ENCODE results near the gene BUD13. TPM values are rescaled to one million over a fixed set of nuclear protein-coding genes. Genes with fewer than 3 reads are reported as not detected.
"Not testable (repeated sequence)": the region's sequence is repeated elsewhere in the genome, so short reads cannot be mapped to it uniquely, and the experiment has no call there.

BUD13 gene
- total RNA-seq, 2 donors from 2014 or later = 22.3 to 29.1 TPM

DNA sequence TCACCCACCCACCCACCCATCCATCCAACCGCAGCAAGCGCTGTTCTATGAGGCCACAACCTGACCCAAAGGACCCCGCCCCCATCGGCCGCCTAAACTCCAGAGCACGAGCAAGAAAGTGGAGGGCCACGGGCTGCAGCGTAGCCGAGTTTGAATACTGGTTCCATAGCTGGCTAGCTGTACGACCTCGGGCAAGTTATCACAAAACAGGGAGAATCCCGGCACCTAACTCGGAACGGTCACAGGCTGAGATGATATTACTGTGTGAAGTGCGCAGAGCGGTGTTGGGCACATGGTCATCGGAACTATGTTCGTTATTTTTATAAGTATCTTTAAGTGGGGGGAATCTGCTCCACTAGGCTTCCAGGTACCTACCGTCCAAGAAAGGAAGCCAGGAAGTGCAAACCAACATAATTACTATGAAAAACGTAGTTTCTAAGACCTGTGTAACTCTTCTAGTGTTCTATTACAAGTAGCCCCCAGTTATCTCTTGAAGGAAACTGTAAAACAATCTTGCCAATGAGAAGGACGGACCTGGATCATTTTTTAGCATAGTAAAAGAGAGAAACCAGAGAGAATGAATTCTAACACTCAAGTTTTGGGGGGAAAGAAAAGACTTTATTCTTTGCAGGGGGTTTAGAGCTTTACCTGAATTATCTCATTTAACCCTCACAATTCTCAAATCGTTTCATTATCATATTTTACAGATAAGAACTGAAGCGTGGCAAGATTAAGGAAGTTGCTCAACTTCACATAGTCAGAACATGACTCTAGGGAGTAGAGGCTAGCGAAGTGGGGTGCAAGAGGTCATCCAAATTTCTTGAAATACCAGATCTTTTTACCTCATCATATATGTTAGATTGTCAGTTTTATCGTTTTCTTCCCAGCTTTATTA lies 663 bp upstream of the BUD13 start:
- H3K27ac ChIP-seq (ENCODE audit: low read depth, low read length) = no peak overlapping the region
- 8 to 15% methylated on average over 7 to 24 of the region's 25 CpGs for WGBS, 2 experiments (ENCODE audit: insufficient coverage in 1 of 2, insufficient read length in 1 of 2)
- peaks cover 19% of the 10 kb centered on the region for H3K4me1 Mint-ChIP-seq
- peaks cover 39% of the 10 kb centered on the region for H3K36me3 ChIP-seq (ENCODE audit: control insufficient read depth, insufficient read depth, low read length)
- peak overlapping the region; percentile 99 for H3K27ac Mint-ChIP-seq
- peaks cover 37% of the 10 kb centered on the region for H3K36me3 Mint-ChIP-seq (ENCODE audit: low read depth)
- H3K27me3 ChIP-seq (ENCODE audit: control insufficient read depth, insufficient read depth, low read length, poor library complexity, severe bottlenecking) = no peaks in the 10 kb centered on the region
- DNase-seq = no peak
- peak overlapping the region; percentile 87 for H3K4me3 Mint-ChIP-seq
- peak overlapping the region; percentile 90 for H3K4me3 ChIP-seq (ENCODE audit: low read length)
- no peak overlapping the region for H3K9ac ChIP-seq (ENCODE audit: extremely low read depth, low read length, poor library complexity, severe bottlenecking)
- no peaks in the 10 kb centered on the region for H3K9me3 Mint-ChIP-seq
- H3K27me3 Mint-ChIP-seq (ENCODE audit: insufficient read depth) = no peaks in the 10 kb centered on the region
- TF ChIP-seq, protein P1, sequence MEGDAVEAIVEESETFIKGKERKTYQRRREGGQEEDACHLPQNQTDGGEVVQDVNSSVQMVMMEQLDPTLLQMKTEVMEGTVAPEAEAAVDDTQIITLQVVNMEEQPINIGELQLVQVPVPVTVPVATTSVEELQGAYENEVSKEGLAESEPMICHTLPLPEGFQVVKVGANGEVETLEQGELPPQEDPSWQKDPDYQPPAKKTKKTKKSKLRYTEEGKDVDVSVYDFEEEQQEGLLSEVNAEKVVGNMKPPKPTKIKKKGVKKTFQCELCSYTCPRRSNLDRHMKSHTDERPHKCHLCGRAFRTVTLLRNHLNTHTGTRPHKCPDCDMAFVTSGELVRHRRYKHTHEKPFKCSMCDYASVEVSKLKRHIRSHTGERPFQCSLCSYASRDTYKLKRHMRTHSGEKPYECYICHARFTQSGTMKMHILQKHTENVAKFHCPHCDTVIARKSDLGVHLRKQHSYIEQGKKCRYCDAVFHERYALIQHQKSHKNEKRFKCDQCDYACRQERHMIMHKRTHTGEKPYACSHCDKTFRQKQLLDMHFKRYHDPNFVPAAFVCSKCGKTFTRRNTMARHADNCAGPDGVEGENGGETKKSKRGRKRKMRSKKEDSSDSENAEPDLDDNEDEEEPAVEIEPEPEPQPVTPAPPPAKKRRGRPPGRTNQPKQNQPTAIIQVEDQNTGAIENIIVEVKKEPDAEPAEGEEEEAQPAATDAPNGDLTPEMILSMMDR (conservative IDR thresholded peaks at IDR 0.05) = no peak
- no peaks in the 10 kb centered on the region for H3K9me3 ChIP-seq (ENCODE audit: control insufficient read depth, low read length)
- H3K4me1 ChIP-seq (ENCODE audit: control insufficient read depth, insufficient read depth, low read length) = no peaks in the 10 kb centered on the region

GRCh38 chr11:116771935-116772334 lies 852 bp downstream of the BUD13 start:
- Mint-ChIP-seq H3K4me1 (peaks cover 19% of the 10 kb centered on the region), H3K27ac (peak overlapping the region; percentile 99), H3K9me3 (no peaks in the 10 kb centered on the region), H3K4me3 (peak overlapping the region; percentile 87), H3K36me3 (ENCODE audit: low read depth) (peaks cover 24% of the 10 kb centered on the region), H3K27me3 (ENCODE audit: insufficient read depth) (no peaks in the 10 kb centered on the region)
- DNase-seq = no peak
- H3K36me3 ChIP-seq (ENCODE audit: control insufficient read depth, insufficient read depth, low read length) = peaks cover 30% of the 10 kb centered on the region
- H3K9ac ChIP-seq (ENCODE audit: extremely low read depth, low read length, poor library complexity, severe bottlenecking) = peak overlapping the region; percentile 75
- 20 to 29% methylated on average over 1 to 2 of the region's 2 CpGs for WGBS, 2 experiments (ENCODE audit: insufficient coverage in 1 of 2, insufficient read length in 1 of 2)
- no peaks in the 10 kb centered on the region for H3K4me1 ChIP-seq (ENCODE audit: control insufficient read depth, insufficient read depth, low read length)
- H3K27ac ChIP-seq (ENCODE audit: low read depth, low read length) = peak overlapping the region; percentile 76
- TF ChIP-seq, protein P1 (conservative IDR thresholded peaks at IDR 0.05) = no peak
- H3K4me3 ChIP-seq (ENCODE audit: low read length) = peak overlapping the region; percentile 91
- no peaks in the 10 kb centered on the region for H3K27me3 ChIP-seq (ENCODE audit: control insufficient read depth, insufficient read depth, low read length, poor library complexity, severe bottlenecking)
- no peaks in the 10 kb centered on the region for H3K9me3 ChIP-seq (ENCODE audit: control insufficient read depth, low read length)

- Histone ChIP-seq H3K27me3 (ENCODE audit: control insufficient read depth, insufficient read depth, low read length, poor library complexity, severe bottlenecking) (no peaks in the 10 kb centered on the region), H3K4me1 (ENCODE audit: control insufficient read depth, insufficient read depth, low read length) (no peaks in the 10 kb centered on the region), H3K4me3 (ENCODE audit: low read length) (no peak overlapping the region), H3K9me3 (ENCODE audit: control insufficient read depth, low read length) (no peaks in the 10 kb centered on the region), H3K9ac (ENCODE audit: extremely low read depth, low read length, poor library complexity, severe bottlenecking) (no peak overlapping the region), H3K36me3 (ENCODE audit: control insufficient read depth, insufficient read depth, low read length) (peaks cover 84% of the 10 kb centered on the region), H3K27ac (ENCODE audit: low read depth, low read length) (no peak overlapping the region)
- no peak overlapping the region for H3K27ac Mint-ChIP-seq
- no peak for DNase-seq
- WGBS, 2 experiments (ENCODE audit: insufficient coverage in 1 of 2, insufficient read length in 1 of 2) = 75 to 87% methylated on average over 1 to 2 of the region's 2 CpGs
- no peaks in the 10 kb centered on the region for H3K9me3 Mint-ChIP-seq
- H3K4me3 Mint-ChIP-seq = no peak overlapping the region
- no peaks in the 10 kb centered on the region for H3K4me1 Mint-ChIP-seq
- H3K36me3 Mint-ChIP-seq (ENCODE audit: low read depth) = peaks cover 62% of the 10 kb centered on the region
- H3K27me3 Mint-ChIP-seq (ENCODE audit: insufficient read depth) = no peaks in the 10 kb centered on the region
- TF ChIP-seq, protein P1 (conservative IDR thresholded peaks at IDR 0.05) = no peak
Observed at GRCh38 chr11:116762132-116762531, 10.7 kb downstream of the BUD13 start.

- not testable (repeated sequence) for H3K27ac ChIP-seq (ENCODE audit: low read depth, low read length); H3K4me1 Mint-ChIP-seq; H3K27me3 ChIP-seq (ENCODE audit: control insufficient read depth, insufficient read depth, low read length, poor library complexity, severe bottlenecking); H3K4me3 Mint-ChIP-seq; H3K4me3 ChIP-seq (ENCODE audit: low read length); H3K9me3 Mint-ChIP-seq; H3K9ac ChIP-seq (ENCODE audit: extremely low read depth, low read length, poor library complexity, severe bottlenecking); H3K27ac Mint-ChIP-seq; H3K27me3 Mint-ChIP-seq (ENCODE audit: insufficient read depth); H3K4me1 ChIP-seq (ENCODE audit: control insufficient read depth, insufficient read depth, low read length); DNase-seq; H3K9me3 ChIP-seq (ENCODE audit: control insufficient read depth, low read length)
- WGBS, 2 experiments (ENCODE audit: insufficient coverage in 1 of 2, insufficient read length in 1 of 2) = 91 to 95% methylated on average over 8 of the region's 8 CpGs
- peaks cover 72% of the 10 kb centered on the region for H3K36me3 Mint-ChIP-seq (ENCODE audit: low read depth)
- H3K36me3 ChIP-seq (ENCODE audit: control insufficient read depth, insufficient read depth, low read length) = peaks cover 94% of the 10 kb centered on the region
Observed at GRCh38 chr11:116756044-116756443, 16.7 kb downstream of the BUD13 start.
